Ectodermal cell (in vitro differentiated cells): ENCODE data around the gene GPC3.
A peak's percentile ranks its signal among the peaks of the same experiment; 100 is the strongest.

Experiments used
- H3K27ac ChIP-seq: 2 replicates; pipeline ENCODE4 v1.7.0; 2013; ENCODE audit warnings: mild to moderate bottlenecking, low read depth, low read length; ENCODE audit not compliant: insufficient read depth, poor library complexity, severe bottlenecking
- H3K27me3 ChIP-seq: 2 replicates; pipeline ENCODE4 v1.7.0; 2013; ENCODE audit warnings: mild to moderate bottlenecking, low read length; ENCODE audit not compliant: insufficient read depth, control insufficient read depth, poor library complexity, severe bottlenecking
- H3K36me3 ChIP-seq: one replicate; pipeline ENCODE4 v1.7.0; 2013; ENCODE audit warnings: low read length; ENCODE audit not compliant: control insufficient read depth, insufficient read depth
- H3K4me1 ChIP-seq: one replicate; pipeline ENCODE4 v1.7.0; 2013; ENCODE audit warnings: low read length; ENCODE audit not compliant: control insufficient read depth, insufficient read depth
- H3K4me3 ChIP-seq: 2 replicates; pipeline ENCODE4 v1.7.0; 2013; ENCODE audit warnings: low read depth, low read length, control low read depth; ENCODE audit not compliant: insufficient read depth
- H3K9me3 ChIP-seq: 2 replicates; pipeline ENCODE4 v1.7.0; 2013; ENCODE audit warnings: mild to moderate bottlenecking, low read length, moderate library complexity; ENCODE audit not compliant: control insufficient read depth
- WGBS, 2 experiments: methylation state at CpG; one replicate each; pipeline ENCODE4 v1.1.7; 2013; ENCODE audit warnings: missing lambda C conversion rate in 2 of 2; 5-methylcytosine and 5-hydroxymethylcytosine counted together

GPC3 gene

GRCh38 chrX:133985967-133986683 is 731 bp upstream of the GPC3 start:
- H3K27me3 ChIP-seq = peaks cover 13% of the 10 kb centered on the region
- 13 to 16% methylated on average over 14 of the region's 14 CpGs for WGBS, 2 experiments
- no peaks in the 10 kb centered on the region for H3K36me3 ChIP-seq
- peaks cover 18% of the 10 kb centered on the region for H3K4me1 ChIP-seq
- H3K4me3 ChIP-seq = peak overlapping the region; percentile 41
- H3K27ac ChIP-seq = no peak overlapping the region
- no peaks in the 10 kb centered on the region for H3K9me3 ChIP-seq

DNA sequence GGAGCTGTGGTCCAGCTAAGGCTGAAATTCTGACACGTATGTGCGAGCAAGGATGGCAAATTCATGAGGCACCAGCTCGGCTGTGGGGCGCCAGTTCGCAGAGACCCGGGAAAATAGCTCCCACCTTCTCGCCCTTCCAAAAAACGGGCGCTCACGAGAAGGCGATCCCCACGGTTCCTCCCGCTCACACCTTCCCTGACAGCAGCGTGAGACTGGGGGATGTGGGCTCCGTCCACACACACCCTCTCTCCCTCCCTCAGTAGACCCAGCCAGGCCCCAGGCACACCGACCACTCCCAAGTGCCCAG is 584 bp downstream of the GPC3 start:
- Histone ChIP-seq H3K36me3 (no peaks in the 10 kb centered on the region), H3K4me1 (peaks cover 23% of the 10 kb centered on the region), H3K27me3 (peaks cover 13% of the 10 kb centered on the region), H3K27ac (no peak overlapping the region), H3K9me3 (no peaks in the 10 kb centered on the region), H3K4me3 (peak overlapping the region; percentile 41)
- WGBS, 2 experiments = 2% methylated on average over 16 of the region's 16 CpGs

- 1 to 2% methylated on average over 40 of the region's 40 CpGs for WGBS, 2 experiments
- no peaks in the 10 kb centered on the region for H3K36me3 ChIP-seq
- H3K4me3 ChIP-seq = peak overlapping the region; percentile 41
- H3K27me3 ChIP-seq = peaks cover 13% of the 10 kb centered on the region
- H3K4me1 ChIP-seq = peaks cover 18% of the 10 kb centered on the region
- H3K9me3 ChIP-seq = no peaks in the 10 kb centered on the region
- no peak overlapping the region for H3K27ac ChIP-seq
Observed at GRCh38 chrX:133983974-133984845, 1.2 kb downstream of the GPC3 start.

GRCh38 chrX:133983256-133983973 is 2.0 kb downstream of the GPC3 start:
- H3K4me3 ChIP-seq = peak overlapping the region; percentile 41
- peaks cover 13% of the 10 kb centered on the region for H3K27me3 ChIP-seq
- peaks cover 18% of the 10 kb centered on the region for H3K4me1 ChIP-seq
- H3K27ac ChIP-seq = no peak overlapping the region
- H3K36me3 ChIP-seq = no peaks in the 10 kb centered on the region
- WGBS, 2 experiments = 11 to 20% methylated on average over 6 to 7 of the region's 8 CpGs
- no peaks in the 10 kb centered on the region for H3K9me3 ChIP-seq

DNA sequence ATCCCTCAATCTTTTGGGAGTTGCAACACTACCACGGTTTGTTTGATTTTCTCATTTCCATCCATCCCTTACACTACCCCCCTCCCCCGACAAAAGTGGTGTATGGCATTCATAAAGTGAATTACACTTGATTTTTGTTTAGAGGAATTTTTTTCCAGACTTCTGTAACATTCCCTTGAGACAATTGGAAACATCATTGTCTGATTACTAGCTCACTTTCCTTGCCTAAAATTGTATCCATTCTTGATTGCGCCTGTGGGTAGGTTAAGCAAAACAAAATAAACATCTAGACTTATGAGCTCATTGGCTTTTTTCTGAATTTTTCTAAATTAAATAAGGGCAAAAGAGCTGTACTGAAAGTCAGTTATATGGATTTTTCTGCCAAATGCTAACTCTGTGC is 3.5 kb downstream of the GPC3 start:
- peaks cover 18% of the 10 kb centered on the region for H3K4me1 ChIP-seq
- peaks cover 13% of the 10 kb centered on the region for H3K27me3 ChIP-seq
- no peaks in the 10 kb centered on the region for H3K9me3 ChIP-seq
- H3K36me3 ChIP-seq = no peaks in the 10 kb centered on the region
- WGBS, 2 experiments = 60% methylated on average over 2 of the region's 3 CpGs; no CpG with 5 or more reads in 1 of the 2 experiments
- H3K4me3 ChIP-seq = no peak overlapping the region
- no peak overlapping the region for H3K27ac ChIP-seq

GRCh38 chrX:133980832-133981588 is 4.4 kb downstream of the GPC3 start:
- Histone ChIP-seq H3K36me3 (no peaks in the 10 kb centered on the region), H3K4me3 (no peak overlapping the region), H3K4me1 (peaks cover 18% of the 10 kb centered on the region), H3K27me3 (peaks cover 13% of the 10 kb centered on the region), H3K9me3 (no peaks in the 10 kb centered on the region), H3K27ac (no peak overlapping the region)
- 74 to 79% methylated on average over 5 of the region's 5 CpGs for WGBS, 2 experiments

GRCh38 chrX:133980406-133980805 is 5.0 kb downstream of the GPC3 start:
- Histone ChIP-seq H3K36me3 (no peaks in the 10 kb centered on the region), H3K27ac (no peak overlapping the region), H3K4me3 (no peak overlapping the region), H3K4me1 (peaks cover 18% of the 10 kb centered on the region), H3K9me3 (no peaks in the 10 kb centered on the region), H3K27me3 (peaks cover 13% of the 10 kb centered on the region)
- 90 to 100% methylated on average over 1 to 2 of the region's 2 CpGs for WGBS, 2 experiments

- H3K4me3 ChIP-seq = no peak overlapping the region
- H3K36me3 ChIP-seq = no peaks in the 10 kb centered on the region
- no peak overlapping the region for H3K27ac ChIP-seq
- 93 to 100% methylated on average over 2 to 3 of the region's 3 CpGs for WGBS, 2 experiments
- H3K9me3 ChIP-seq = no peaks in the 10 kb centered on the region
- H3K4me1 ChIP-seq = peaks cover 18% of the 10 kb centered on the region
- peaks cover 7% of the 10 kb centered on the region for H3K27me3 ChIP-seq
Observed at GRCh38 chrX:133979641-133980230, 5.7 kb downstream of the GPC3 start.

GRCh38 chrX:133973704-133974103 is 11.7 kb downstream of the GPC3 start:
- H3K4me1 ChIP-seq = peaks cover 19% of the 10 kb centered on the region
- H3K27me3 ChIP-seq = no peaks in the 10 kb centered on the region
- WGBS, 2 experiments = 91 to 92% methylated on average over 4 of the region's 4 CpGs
- H3K4me3 ChIP-seq = no peak overlapping the region
- no peaks in the 10 kb centered on the region for H3K9me3 ChIP-seq
- H3K36me3 ChIP-seq = no peaks in the 10 kb centered on the region
- no peak overlapping the region for H3K27ac ChIP-seq
